Kasumi-1 (cell line): ENCODE measurements around the gene ZEB2.

Source experiments
- DNase-seq, 2 experiments: peaks; one replicate each; lab custom pipeline; 2025; lab: John Stamatoyannopoulos, UW

The ZEB2 gene

DNA sequence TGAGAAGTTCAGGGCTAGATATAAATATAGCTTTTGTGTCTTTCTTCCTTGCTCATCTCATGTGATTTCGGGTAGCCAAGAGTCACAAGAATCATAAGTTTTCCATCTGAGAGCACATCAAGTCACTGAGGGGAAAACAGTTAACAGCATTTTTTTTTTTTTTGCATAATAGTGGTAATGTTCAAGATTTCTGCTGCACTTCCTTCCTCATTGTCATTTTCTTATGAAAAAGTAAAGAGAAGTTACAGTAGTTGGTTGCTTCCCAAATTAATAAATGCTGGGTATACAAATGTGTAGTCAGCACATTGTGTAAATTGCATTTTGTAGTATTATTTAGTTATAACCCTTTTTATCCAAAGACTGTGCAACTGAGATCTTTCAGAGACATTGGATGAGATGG, 93.6 kb downstream of the ZEB2 start:
- peak; percentile 60 to 67 for DNase-seq

DNA sequence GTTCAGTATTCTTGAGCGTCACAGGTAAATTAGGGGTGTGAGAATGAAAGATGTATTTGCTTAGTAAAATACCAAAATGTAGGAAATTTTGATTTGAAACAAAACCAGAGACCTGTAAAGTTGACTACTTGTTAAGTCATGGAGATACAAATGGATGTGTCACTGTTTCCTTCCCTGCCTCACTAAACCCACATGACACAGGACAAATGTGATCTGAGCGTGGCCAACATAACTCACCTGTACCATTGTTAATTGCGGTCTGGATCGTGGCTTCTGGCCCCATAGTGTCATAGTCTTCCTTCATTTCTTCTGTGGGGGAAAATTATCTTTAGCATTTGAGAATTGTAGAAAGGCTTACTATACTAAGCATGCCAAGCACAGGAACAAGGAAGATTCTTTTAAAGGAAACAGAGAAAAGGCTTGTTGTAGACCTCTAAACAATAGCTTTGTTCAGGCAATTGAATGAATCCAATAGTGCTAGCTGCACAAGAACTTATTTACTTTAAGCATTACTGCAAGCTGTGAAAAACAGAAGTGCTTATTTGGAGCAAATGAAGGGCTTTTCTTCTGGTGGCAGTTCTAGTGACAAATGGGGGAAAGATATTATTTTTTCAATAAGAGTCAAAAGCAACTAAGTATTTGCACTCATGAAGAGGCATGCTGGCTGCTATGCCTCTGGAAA, 95.2 kb downstream of the ZEB2 start:
- DNase-seq, result no peak

GRCh38 chr2:144421606-144422510, 98.1 kb downstream of the ZEB2 start:
- no peak for DNase-seq

DNA sequence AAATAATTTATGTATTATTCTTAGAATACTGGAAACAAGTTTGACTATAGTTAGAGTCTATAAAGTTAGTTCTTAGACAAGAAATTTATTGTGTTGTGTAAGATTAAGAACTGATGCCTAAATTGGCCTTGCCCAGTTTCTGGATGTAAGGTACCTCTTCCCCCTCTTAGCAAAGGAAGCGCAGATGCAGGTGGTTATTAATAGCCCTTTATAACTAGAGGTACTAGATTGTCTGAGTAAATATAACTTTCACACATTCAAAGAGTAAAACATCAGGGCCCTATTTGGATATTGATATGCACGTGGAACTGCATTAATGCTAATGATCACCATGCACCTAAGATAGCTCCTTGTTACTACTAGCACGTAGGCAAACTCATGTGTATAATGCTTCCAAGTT, 100.7 kb downstream of the ZEB2 start:
- no peak for DNase-seq

DNA sequence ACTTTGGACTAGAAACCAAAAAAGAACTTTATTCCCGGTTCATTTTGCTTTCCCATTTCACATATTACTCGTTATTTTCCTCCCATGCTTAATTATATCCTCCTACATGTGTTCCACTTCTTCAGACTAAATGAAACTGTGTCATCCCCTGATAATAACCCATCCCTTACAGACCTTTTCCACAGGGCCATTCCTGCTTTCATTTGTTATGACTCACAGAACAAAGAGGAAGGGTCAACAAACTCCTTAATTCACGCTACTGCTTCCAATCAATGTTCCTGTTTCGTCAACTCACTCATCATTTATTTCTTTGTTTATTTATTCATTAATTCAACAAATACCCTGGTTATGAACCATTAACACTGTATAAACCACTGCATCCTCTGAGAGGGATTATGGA, 104.5 kb downstream of the ZEB2 start:
- DNase-seq, result no peak

DNA sequence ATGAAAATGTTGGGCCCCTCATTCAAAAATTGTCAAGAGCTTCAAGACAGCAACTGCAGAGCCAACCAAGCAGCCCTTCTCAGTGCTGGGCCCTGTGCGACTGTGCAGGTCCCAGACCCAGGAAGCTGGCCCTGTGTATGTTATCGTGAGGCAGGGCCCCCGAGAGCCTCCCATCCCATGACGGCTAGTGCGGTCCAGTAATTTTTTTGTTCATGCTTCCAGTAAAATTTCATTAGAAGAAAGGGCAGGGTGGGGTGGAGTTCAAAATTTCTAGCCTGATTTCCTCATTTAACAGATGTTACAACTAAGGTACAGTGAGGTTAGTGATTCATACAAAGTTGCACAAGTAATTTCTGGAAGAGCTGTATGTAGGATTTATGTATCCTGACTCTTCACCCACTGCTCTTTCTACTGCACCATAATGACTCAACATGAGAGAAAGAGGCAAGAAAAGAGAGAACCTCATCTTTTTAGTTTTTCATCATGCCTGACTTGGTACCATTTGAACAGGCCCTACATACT, 105.5 kb downstream of the ZEB2 start:
- peak; percentile 80 to 85 for DNase-seq

DNA sequence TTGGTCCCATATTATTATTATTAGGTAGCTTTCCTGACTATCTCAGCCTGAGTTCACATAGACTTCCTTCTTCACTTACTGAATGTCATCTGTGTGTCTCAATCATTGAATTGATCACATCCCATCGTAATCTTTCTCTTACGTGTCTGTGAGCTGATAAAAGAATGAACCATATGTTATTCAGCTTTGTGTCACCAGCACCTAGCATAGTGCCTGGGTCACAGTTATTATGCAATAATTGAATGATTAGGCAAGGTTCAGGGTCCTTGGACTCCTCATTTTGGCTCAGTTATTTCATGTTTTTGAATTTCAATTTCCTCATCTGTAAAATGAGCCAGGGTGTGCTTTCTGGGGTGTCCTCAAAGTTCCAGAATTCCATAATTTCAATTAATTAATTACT, 107.2 kb downstream of the ZEB2 start:
- no peak for DNase-seq

GRCh38 chr2:144411473-144411872, 108.4 kb downstream of the ZEB2 start:
- no peak for DNase-seq

GRCh38 chr2:144409241-144409640, 110.7 kb downstream of the ZEB2 start:
- DNase-seq, result no peak

- no peak for DNase-seq
These were observed 112.7 kb downstream of the ZEB2 start for GRCh38 chr2:144407262-144407661.

- DNase-seq, result no peak
These were observed 113.7 kb downstream of the ZEB2 start for GRCh38 chr2:144405982-144406788.

DNA sequence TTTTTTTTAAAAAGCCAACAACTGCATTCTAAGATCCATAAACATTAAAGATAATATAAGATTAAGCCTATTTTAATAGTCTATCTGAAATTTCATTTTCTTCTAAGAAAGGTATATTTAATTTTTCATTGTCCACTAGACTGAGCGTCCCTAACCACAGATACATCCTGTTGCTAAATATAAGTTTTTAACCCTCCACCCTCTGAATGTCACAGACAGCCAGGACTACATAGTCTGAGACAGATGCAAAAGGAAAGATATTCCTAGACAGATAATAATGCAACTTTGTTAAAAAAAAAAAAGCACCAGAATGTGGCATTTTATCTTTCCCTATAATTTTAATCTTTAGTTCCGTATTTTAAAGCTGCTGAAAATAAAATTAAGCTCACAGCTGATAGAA, 114.6 kb downstream of the ZEB2 start:
- DNase-seq, result no peak

DNA sequence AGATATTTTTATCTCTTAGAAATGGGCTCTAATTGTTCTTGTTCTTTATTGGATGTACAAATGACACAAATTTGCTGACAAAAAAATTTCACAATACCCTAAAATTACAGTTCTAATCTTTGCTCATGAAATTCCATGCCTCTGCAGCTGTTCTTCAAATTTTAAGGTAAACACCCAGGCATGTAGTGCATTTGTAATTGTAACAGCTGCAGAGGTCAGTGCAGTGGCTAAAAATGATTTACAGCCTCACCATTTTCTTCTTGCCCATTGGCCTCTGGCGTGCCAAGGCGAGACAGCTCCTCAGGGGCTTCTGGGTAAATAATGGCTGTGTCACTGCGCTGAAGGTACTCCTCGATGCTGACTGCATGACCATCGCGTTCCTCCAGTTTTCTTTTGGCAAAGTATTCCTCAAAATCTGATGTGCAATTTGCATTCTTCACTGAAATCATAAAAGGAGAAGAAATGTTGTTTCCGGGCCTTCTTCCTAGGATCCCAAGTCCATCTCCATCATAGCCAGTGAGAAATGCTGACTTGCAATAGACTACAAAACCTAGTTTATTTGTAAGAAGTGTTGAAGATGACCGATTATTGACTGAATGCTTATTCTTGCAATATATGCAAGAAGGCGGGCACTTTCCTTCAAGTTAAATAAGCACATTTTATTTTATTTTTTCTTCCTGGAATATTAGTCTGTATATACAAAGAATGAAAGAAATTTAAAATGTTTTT, 115.2 kb downstream of the ZEB2 start:
- DNase-seq, result no peak

GRCh38 chr2:144403933-144404332, 116.0 kb downstream of the ZEB2 start:
- DNase-seq, result no peak

DNA sequence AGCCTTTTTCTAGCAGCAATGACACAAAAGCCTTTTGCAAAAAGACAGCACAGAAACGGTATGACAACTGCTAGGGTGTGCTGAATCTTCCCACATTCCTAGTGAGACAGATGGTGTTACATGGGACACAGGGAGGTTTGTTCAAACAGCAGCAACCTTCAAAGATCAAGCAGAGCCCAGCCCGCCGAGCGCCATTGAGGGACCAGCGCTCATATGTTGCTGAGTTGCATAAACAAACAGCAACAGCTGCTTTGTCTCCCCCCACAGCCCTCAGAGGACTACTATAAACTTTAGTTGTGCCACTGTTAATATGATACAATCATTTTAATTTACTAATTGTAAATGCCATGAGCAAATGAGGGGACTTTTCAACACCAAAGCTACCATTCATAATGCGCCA, 117.7 kb downstream of the ZEB2 start:
- DNase-seq, result no peak

- no peak for DNase-seq
These were observed 118.9 kb downstream of the ZEB2 start for GRCh38 chr2:144401036-144401435.

- no peak for DNase-seq
These were observed 123.6 kb downstream of the ZEB2 start for GRCh38 chr2:144396318-144396717.

GRCh38 chr2:144390424-144391020, 129.4 kb downstream of the ZEB2 start:
- no peak for DNase-seq

DNA sequence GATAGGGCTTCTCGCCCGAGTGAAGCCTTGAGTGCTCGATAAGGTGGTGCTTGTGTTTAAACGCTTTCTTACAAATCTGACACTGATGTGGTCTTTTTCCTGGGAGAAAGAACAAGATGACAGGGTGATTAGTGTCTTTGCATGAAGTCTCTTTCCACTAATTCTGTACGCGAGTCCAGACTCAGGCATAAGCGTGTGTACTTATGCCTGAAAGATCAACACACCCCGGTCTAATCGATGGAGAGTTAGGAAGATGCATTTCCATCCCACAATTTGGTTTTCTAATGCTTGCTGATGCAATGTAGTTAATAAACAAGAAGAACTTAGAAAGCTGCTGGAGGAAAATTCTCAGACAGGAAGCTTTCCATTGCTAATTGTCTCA, 130.0 kb downstream of the ZEB2 start:
- DNase-seq, result no peak

GRCh38 chr2:144389151-144389929, 130.6 kb downstream of the ZEB2 start:
- DNase-seq, result no peak
